HEK293T (cell line): ENCODE data around the gene REPIN1.

Experiments
- ARNT ChIP-seq: fragments of 450-650 bp; IDR thresholded peaks from 2 replicates; pipeline ENCODE4 v1.6.1; 2017; ENCODE audit warnings: mild to moderate bottlenecking
- BHLHE40 ChIP-seq: fragments of 450-650 bp; IDR thresholded peaks from 2 replicates; pipeline ENCODE4 v1.6.1; 2016; ENCODE audit warnings: mild to moderate bottlenecking, moderate library complexity, borderline replicate concordance
- ELF4 ChIP-seq: fragments of 450-650 bp; IDR thresholded peaks from 2 replicates; pipeline ENCODE4 v1.6.1; 2017; ENCODE audit warnings: antibody characterized with exemption
- FOXA1 ChIP-seq: fragments of 450-650 bp; IDR thresholded peaks from 2 replicates; pipeline ENCODE4 v1.6.1; 2016; ENCODE audit warnings: mild to moderate bottlenecking
- FOXK2 ChIP-seq: fragments of 450-650 bp; IDR thresholded peaks from 2 replicates; pipeline ENCODE4 v1.6.1; 2016; ENCODE audit warnings: mild to moderate bottlenecking
- FOXM1 ChIP-seq: fragments of 450-650 bp; IDR thresholded peaks from 2 replicates; pipeline ENCODE4 v1.6.1; 2017; ENCODE audit warnings: mild to moderate bottlenecking, borderline replicate concordance
- HDGF ChIP-seq: fragments of 450-650 bp; IDR thresholded peaks from 2 replicates; pipeline ENCODE4 v1.6.1; 2017; ENCODE audit warnings: antibody characterized with exemption, borderline replicate concordance
- PKNOX1 ChIP-seq: fragments of 450-650 bp; IDR thresholded peaks from 2 replicates; pipeline ENCODE4 v1.6.1; 2016
- SP1 ChIP-seq: fragments of 450-650 bp; IDR thresholded peaks from 2 replicates; pipeline ENCODE4 v1.6.1; 2017
- SUZ12 ChIP-seq: fragments of 450-650 bp; IDR thresholded peaks from 2 replicates; pipeline ENCODE4 v1.6.1; 2016; ENCODE audit warnings: mild to moderate bottlenecking
- TARDBP ChIP-seq: fragments of 450-650 bp; IDR thresholded peaks from 2 replicates; pipeline ENCODE4 v1.6.1; 2016
- ZNF384 ChIP-seq: fragments of 450-650 bp; IDR thresholded peaks from 2 replicates; pipeline ENCODE4 v1.6.1; 2016

GRCh38 chr7:150373049-150373801, 4.6 kb downstream of the REPIN1 start:
- no peak for TF ChIP-seq ZNF384
- TF ChIP-seq TARDBP: no peak
- TF ChIP-seq FOXM1: no peak
- no peak for TF ChIP-seq FOXK2
- TF ChIP-seq ARNT: no peak
- TF ChIP-seq HDGF: no peak
- TF ChIP-seq PKNOX1: no peak
- TF ChIP-seq FOXA1: no peak
- no peak for TF ChIP-seq BHLHE40
- TF ChIP-seq SP1: no peak
- no peak for TF ChIP-seq SUZ12
- TF ChIP-seq ELF4: no peak
